ENCODE data around the gene PLCB4. TPM values are rescaled to one million over a fixed set of nuclear protein-coding genes. Genes with fewer than 3 reads are reported as not detected.

PLCB4 gene
- polyA plus RNA-seq, 1 experiment: 8.8 TPM

- ChIA-PET POLR2A (no interaction called here), CTCF (interaction anchor here (0.6 to 1.2 kb wide), 3 partner anchors 9 to 375 kb away, joined by 3 read pairs; no protein-coding TSS in a partner anchor)
- no peaks in the 10 kb centered on the region for H3K27me3 ChIP-seq (ENCODE audit: control insufficient read depth, insufficient read depth, low read length)
- no peak for DNase-seq (ENCODE audit: low read depth)
- H3K4me3 ChIP-seq (ENCODE audit: low read depth, low read length): no peak overlapping the region
- no peaks in the 10 kb centered on the region for H3K36me3 ChIP-seq (ENCODE audit: control insufficient read depth, insufficient read depth, low read length)
- TF ChIP-seq CTCF (IDR thresholded peaks at IDR 0.05; ENCODE audit: insufficient read depth, low read depth, low read length): no peak
These were observed 237.6 kb downstream of the PLCB4 start for GRCh38 chr20:9306521-9306920.

- Histone ChIP-seq H3K27me3 (ENCODE audit: control insufficient read depth, insufficient read depth, low read length) (no peaks in the 10 kb centered on the region), H3K36me3 (ENCODE audit: control insufficient read depth, insufficient read depth, low read length) (no peaks in the 10 kb centered on the region), H3K4me3 (ENCODE audit: low read depth, low read length) (no peak overlapping the region)
- TF ChIP-seq CTCF (IDR thresholded peaks at IDR 0.05; ENCODE audit: insufficient read depth, low read depth, low read length): no peak
- DNase-seq (ENCODE audit: low read depth): no peak
- ChIA-PET CTCF (interaction anchor here (0.9 kb wide), 1 partner anchor 548 kb away, joined by 3 read pairs; no protein-coding TSS in a partner anchor), POLR2A (no interaction called here)
These were observed 239.2 kb downstream of the PLCB4 start for GRCh38 chr20:9308056-9308455.

- Histone ChIP-seq H3K36me3 (ENCODE audit: control insufficient read depth, insufficient read depth, low read length) (no peaks in the 10 kb centered on the region), H3K27me3 (ENCODE audit: control insufficient read depth, insufficient read depth, low read length) (no peaks in the 10 kb centered on the region), H3K4me3 (ENCODE audit: low read depth, low read length) (no peak overlapping the region)
- CTCF ChIA-PET: interaction anchor here (2.5 kb wide), 1 partner anchor 13 kb away, joined by 6 read pairs; no protein-coding TSS in a partner anchor
- no peak for TF ChIP-seq CTCF (IDR thresholded peaks at IDR 0.05; ENCODE audit: insufficient read depth, low read depth, low read length)
- no peak for DNase-seq (ENCODE audit: low read depth)
- POLR2A ChIA-PET: no interaction called here
These were observed 242.2 kb downstream of the PLCB4 start for GRCh38 chr20:9311132-9311531.

GRCh38 chr20:9319687-9320384 lies 250.9 kb downstream of the PLCB4 start:
- Histone ChIP-seq H3K4me3 (ENCODE audit: low read depth, low read length) (no peak overlapping the region), H3K36me3 (ENCODE audit: control insufficient read depth, insufficient read depth, low read length) (no peaks in the 10 kb centered on the region), H3K27me3 (ENCODE audit: control insufficient read depth, insufficient read depth, low read length) (no peaks in the 10 kb centered on the region)
- no peak for TF ChIP-seq CTCF (IDR thresholded peaks at IDR 0.05; ENCODE audit: insufficient read depth, low read depth, low read length)
- CTCF ChIA-PET: interaction anchor here (0.7 to 1.4 kb wide), 3 partner anchors 9 to 560 kb away, joined by 3 read pairs; no protein-coding TSS in a partner anchor
- POLR2A ChIA-PET: no interaction called here
- no peak for DNase-seq (ENCODE audit: low read depth)

GRCh38 chr20:9321007-9321406 lies 252.1 kb downstream of the PLCB4 start:
- Histone ChIP-seq H3K27me3 (ENCODE audit: control insufficient read depth, insufficient read depth, low read length) (no peaks in the 10 kb centered on the region), H3K36me3 (ENCODE audit: control insufficient read depth, insufficient read depth, low read length) (no peaks in the 10 kb centered on the region), H3K4me3 (ENCODE audit: low read depth, low read length) (no peak overlapping the region)
- TF ChIP-seq CTCF (IDR thresholded peaks at IDR 0.05; ENCODE audit: insufficient read depth, low read depth, low read length): no peak
- POLR2A ChIA-PET: no interaction called here
- no peak for DNase-seq (ENCODE audit: low read depth)
- CTCF ChIA-PET: interaction anchor here (1.4 kb wide), 1 partner anchor 561 kb away, joined by 3 read pairs; no protein-coding TSS in a partner anchor

All from BJ (cell line).